Measurements from ENCODE around the gene SKAP2. TPM values are rescaled to one million over a fixed set of nuclear protein-coding genes. Genes with fewer than 3 reads are reported as not detected.
A peak's percentile ranks its signal among the peaks of the same experiment; 100 is the strongest.

SKAP2 gene
- 10 to 100 TPM in 1 of 2 donors, 1 to 10 TPM in 1; 7.8 to 11.2 TPM for total RNA-seq

GRCh38 chr7:26864309-26865093, at the start of gene SKAP2:
Gene SKAP2, minus strand, starts transcription at chr7:26864590. Its CDS starts 161 bp downstream, at chr7:26864429.
- Histone ChIP-seq H3K4me3 (peak within 1 kb of the TSS; percentile 61 to 74), H3K27ac (peak within 1 kb of the TSS; percentile 75 to 77), H3K4me1 (no peaks in the 10 kb centered on the region), H3K9me3 (no peaks in the 10 kb centered on the region), H3K36me3 (no peaks in the 10 kb centered on the region), H3K27me3 (no peaks in the 10 kb centered on the region)
- DNase-seq (ENCODE audit: low spot score), result peak; percentile 98
- TF ChIP-seq CTCF (IDR thresholded peaks at IDR 0.05), result no peak

- H3K27me3 ChIP-seq, result no peaks in the 10 kb centered on the region
- H3K4me1 ChIP-seq, result no peaks in the 10 kb centered on the region
- no peak overlapping the region for H3K27ac ChIP-seq
- no peaks in the 10 kb centered on the region for H3K9me3 ChIP-seq
- no peak for DNase-seq (ENCODE audit: low spot score)
- H3K4me3 ChIP-seq, result no peak overlapping the region
- TF ChIP-seq CTCF (IDR thresholded peaks at IDR 0.05), result no peak
- H3K36me3 ChIP-seq, result no peaks in the 10 kb centered on the region
These were observed 48.6 kb upstream of the SKAP2 start for GRCh38 chr7:26912933-26913536.

GRCh38 chr7:26912338-26912737, 47.9 kb upstream of the SKAP2 start:
- no peak for DNase-seq (ENCODE audit: low spot score)
- no peak for TF ChIP-seq CTCF (IDR thresholded peaks at IDR 0.05)
- Histone ChIP-seq H3K4me3 (no peak overlapping the region), H3K36me3 (no peaks in the 10 kb centered on the region), H3K4me1 (no peaks in the 10 kb centered on the region), H3K27me3 (no peaks in the 10 kb centered on the region), H3K9me3 (no peaks in the 10 kb centered on the region), H3K27ac (no peak overlapping the region)

GRCh38 chr7:26910221-26910620, 45.8 kb upstream of the SKAP2 start:
- DNase-seq (ENCODE audit: low spot score), result no peak
- no peak overlapping the region for H3K4me3 ChIP-seq
- no peak overlapping the region for H3K27ac ChIP-seq
- H3K9me3 ChIP-seq, result no peaks in the 10 kb centered on the region
- H3K27me3 ChIP-seq, result no peaks in the 10 kb centered on the region
- TF ChIP-seq CTCF (IDR thresholded peaks at IDR 0.05), result no peak
- H3K4me1 ChIP-seq, result no peaks in the 10 kb centered on the region
- no peaks in the 10 kb centered on the region for H3K36me3 ChIP-seq

GRCh38 chr7:26900251-26900650, 35.9 kb upstream of the SKAP2 start:
- DNase-seq (ENCODE audit: low spot score), result no peak
- no peak overlapping the region for H3K27ac ChIP-seq
- H3K4me1 ChIP-seq, result no peaks in the 10 kb centered on the region
- H3K9me3 ChIP-seq, result no peaks in the 10 kb centered on the region
- H3K4me3 ChIP-seq, result no peak overlapping the region
- no peak for TF ChIP-seq CTCF (IDR thresholded peaks at IDR 0.05)
- no peaks in the 10 kb centered on the region for H3K27me3 ChIP-seq
- H3K36me3 ChIP-seq, result no peaks in the 10 kb centered on the region

All from right atrium auricular region (tissue), 2 donors.